B cell (primary cell): ENCODE measurements around the gene NAA60. TPM values are rescaled to one million over a fixed set of nuclear protein-coding genes. Genes with fewer than 3 reads are reported as not detected.

ENCODE experiments used
- ATAC-seq: fragments of 200-7000 bp; cut with Tn5 transposase; one replicate; pipeline ENCODE4 v1.10.0; 2021; ENCODE audit warnings: low read depth, mild to moderate bottlenecking, moderate number of reproducible peaks, moderate library complexity
- CTCF ChIA-PET: fragments of 350-600 bp; sonication (Branson Sonifier 250); formaldehyde crosslinking; loops from one replicate; lab custom pipeline; 2021; ENCODE audit warnings: antibody characterized with exemption, inconsistent platforms; lab: Charles Lee
- POLR2A ChIA-PET: fragments of 350-600 bp; sonication (Branson Sonifier 250); formaldehyde crosslinking; loops from one replicate; lab custom pipeline; 2021; ENCODE audit warnings: antibody characterized with exemption; lab: Charles Lee
- DNase-seq: peaks from one replicate; pipeline ENCODE4 v3.0.0; 2013
- H2AFZ ChIP-seq: 2 replicates; pipeline ENCODE4 v1.6.1; 2012; ENCODE audit warnings: mild to moderate bottlenecking, low read depth, low read length; ENCODE audit not compliant: insufficient read depth, poor library complexity, severe bottlenecking
- H3K27ac ChIP-seq, 2 donors: 1 replicate in 1 of 2; 2 replicates in 1 of 2; pipeline ENCODE4 v1.5.1; 2012 to 2013; ENCODE audit warnings: low read length in 2 of 2, mild to moderate bottlenecking in 2 of 2, moderate library complexity in 1 of 2
- H3K27me3 ChIP-seq, 4 experiments: fragments of 200-600 bp in 1 of 4; sonication (generic) in 1 of 4; replicated peaks in 1 of 4; 1 replicate in 2 of 4; 2 replicates in 2 of 4; pipeline versions ENCODE4 v1.6.1 to v1.7.0; 2013 to 2016; ENCODE audit warnings: low read length in 3 of 4, mild to moderate bottlenecking in 2 of 4, mixed read lengths in 1 of 4, moderate library complexity in 1 of 4; ENCODE audit not compliant: insufficient read depth in 4 of 4, control insufficient read depth in 3 of 4; ENCODE audit errors: control extremely low read depth in 1 of 4
- H3K36me3 ChIP-seq, 2 experiments: replicated peaks in 1 of 2; 1 replicate in 1 of 2; 2 replicates in 1 of 2; pipeline versions ENCODE4 v1.6.1 to v1.7.1; 2013; ENCODE audit warnings: low read length in 1 of 2; ENCODE audit not compliant: insufficient read depth in 2 of 2, control insufficient read depth in 1 of 2; ENCODE audit errors: control extremely low read depth in 1 of 2, extremely low read depth in 1 of 2
- H3K4me1 ChIP-seq, 2 donors: fragments of 200-600 bp in 1 of 2; sonication (generic) in 1 of 2; 1 replicate in 1 of 2; 2 replicates in 1 of 2; pipeline versions ENCODE4 v1.5.1 to v1.6.1; 2013 to 2017; ENCODE audit warnings: low read length in 2 of 2; ENCODE audit not compliant: control insufficient read depth in 2 of 2, insufficient read depth in 2 of 2
- H3K4me2 ChIP-seq: replicated peaks from 2 replicates; pipeline ENCODE3; 2012; ENCODE audit warnings: mild to moderate bottlenecking, low read depth, low read length; ENCODE audit not compliant: poor library complexity, severe bottlenecking
- H3K4me3 ChIP-seq, 5 experiments: fragments of 200-600 bp in 1 of 5; sonication (generic) in 1 of 5; 1 replicate in 3 of 5; 2 replicates in 2 of 5; pipeline versions ENCODE4 v1.5.1 to v1.7.0; 2011 to 2016; ENCODE audit warnings: low read length in 4 of 5, mild to moderate bottlenecking in 4 of 5, low read depth in 2 of 5, control low read depth in 1 of 5, moderate library complexity in 1 of 5; ENCODE audit not compliant: insufficient read depth in 1 of 5; ENCODE audit errors: control extremely low read depth in 1 of 5, extremely low read depth in 1 of 5
- H3K79me2 ChIP-seq: fragments of 200-600 bp; sonication (generic); one replicate; pipeline ENCODE4 v1.6.0; 2016; ENCODE audit warnings: low read length; ENCODE audit not compliant: control insufficient read depth, insufficient read depth
- H3K9ac ChIP-seq: fragments of 200-600 bp; sonication (generic); 2 replicates; pipeline ENCODE4 v1.6.1; 2017; ENCODE audit warnings: mild to moderate bottlenecking, low read length, moderate library complexity
- H3K9me3 ChIP-seq, 3 donors: one replicate each; pipeline versions ENCODE4 v1.6.1 to v1.7.1; 2013; ENCODE audit warnings: low read length in 2 of 3; ENCODE audit not compliant: control insufficient read depth in 2 of 3, insufficient read depth in 1 of 3; ENCODE audit errors: control extremely low read depth in 1 of 3
- H4K20me1 ChIP-seq: 2 replicates; pipeline ENCODE4 v1.6.0; 2012; ENCODE audit warnings: mild to moderate bottlenecking, low read length; ENCODE audit not compliant: insufficient read depth, control insufficient read depth, poor library complexity, severe bottlenecking
- H3K27ac Mint-ChIP-seq: one replicate; pipeline ENCODE4 v1.8.0; 2021; ENCODE audit warnings: mixed read lengths
- H3K27me3 Mint-ChIP-seq: one replicate; pipeline ENCODE4 v1.8.0; 2021; ENCODE audit warnings: mixed read lengths
- H3K4me1 Mint-ChIP-seq: one replicate; pipeline ENCODE4 v1.8.0; 2021; ENCODE audit warnings: mixed read lengths
- H3K4me3 Mint-ChIP-seq: one replicate; pipeline ENCODE4 v1.8.0; 2021; ENCODE audit warnings: mixed read lengths
- H3K9me3 Mint-ChIP-seq: one replicate; pipeline ENCODE4 v1.8.0; 2022; ENCODE audit warnings: mixed read lengths; ENCODE audit not compliant: insufficient read depth
- EZH2 ChIP-seq: IDR thresholded peaks from 2 replicates; pipeline ENCODE4 v1.6.1; 2012; ENCODE audit warnings: borderline replicate concordance, low read depth, mild to moderate bottlenecking, moderate library complexity, low read length; ENCODE audit not compliant: insufficient read depth, poor library complexity, severe bottlenecking
- WGBS: methylation state at CpG from one replicate; pipeline ENCODE4 v1.1.5; 2013; ENCODE audit warnings: missing lambda C conversion rate; ENCODE audit not compliant: insufficient coverage; 5-methylcytosine and 5-hydroxymethylcytosine counted together
- intact Hi-C: fragments of 100-400 bp; cut with micrococcal nuclease; formaldehyde crosslinking; loops from one replicate; pipeline ENCODE4 v1.10.0; 2022
- polyA plus RNA-seq: library from polyadenylated mRNA; depleted of rRNA; stranded (reverse); fragments of >200 nt; gene quantifications from 2 replicates; pipeline ENCODE4 v1.2.3, GENCODE V29; 2012
- total RNA-seq, 2 donors: library from RNA; stranded (reverse); fragments of 120-200 nt in 1 of 2; gene quantifications; 1 replicate in 1 of 2; 2 replicates in 1 of 2; pipeline versions ENCODE4 v1.2.3 to v1.2.4, GENCODE V29; 2013 to 2022
- TF ChIP-seq, protein P1 (sequence below): fragments of 200-600 bp; IDR thresholded peaks from one replicate; pipeline ENCODE4 v1.8.0; 2022; ENCODE audit warnings: antibody characterized with exemption, mild to moderate bottlenecking

NAA60 gene
- total and polyA plus RNA-seq, 2 donors (not counting 1 experiment from before 2014, with no cell fraction given): 50.9 to 54.3 TPM

DNA sequence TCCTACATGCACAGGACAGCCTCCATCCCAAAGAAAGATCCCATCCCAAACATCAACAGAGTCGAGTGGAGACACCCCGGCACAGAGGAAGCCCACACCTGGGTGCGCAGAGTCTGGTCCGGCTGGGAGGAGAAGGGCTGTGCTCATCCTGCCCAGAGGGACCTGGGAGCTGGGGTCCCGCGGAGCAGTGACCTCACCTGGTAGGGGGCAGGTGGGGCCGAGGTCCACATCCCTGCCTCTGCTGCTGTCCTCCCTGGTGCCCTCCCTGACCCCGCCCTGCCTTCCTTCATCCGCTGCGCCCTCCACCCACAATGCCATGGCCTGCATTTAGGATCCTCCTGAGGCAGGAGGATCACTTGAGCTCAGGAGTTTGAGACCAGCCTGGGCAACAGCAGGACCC, 48.9 kb downstream of the NAA60 start:
- intact Hi-C loops: no loop called here
- TF ChIP-seq, protein P1, sequence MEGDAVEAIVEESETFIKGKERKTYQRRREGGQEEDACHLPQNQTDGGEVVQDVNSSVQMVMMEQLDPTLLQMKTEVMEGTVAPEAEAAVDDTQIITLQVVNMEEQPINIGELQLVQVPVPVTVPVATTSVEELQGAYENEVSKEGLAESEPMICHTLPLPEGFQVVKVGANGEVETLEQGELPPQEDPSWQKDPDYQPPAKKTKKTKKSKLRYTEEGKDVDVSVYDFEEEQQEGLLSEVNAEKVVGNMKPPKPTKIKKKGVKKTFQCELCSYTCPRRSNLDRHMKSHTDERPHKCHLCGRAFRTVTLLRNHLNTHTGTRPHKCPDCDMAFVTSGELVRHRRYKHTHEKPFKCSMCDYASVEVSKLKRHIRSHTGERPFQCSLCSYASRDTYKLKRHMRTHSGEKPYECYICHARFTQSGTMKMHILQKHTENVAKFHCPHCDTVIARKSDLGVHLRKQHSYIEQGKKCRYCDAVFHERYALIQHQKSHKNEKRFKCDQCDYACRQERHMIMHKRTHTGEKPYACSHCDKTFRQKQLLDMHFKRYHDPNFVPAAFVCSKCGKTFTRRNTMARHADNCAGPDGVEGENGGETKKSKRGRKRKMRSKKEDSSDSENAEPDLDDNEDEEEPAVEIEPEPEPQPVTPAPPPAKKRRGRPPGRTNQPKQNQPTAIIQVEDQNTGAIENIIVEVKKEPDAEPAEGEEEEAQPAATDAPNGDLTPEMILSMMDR: no peak
- no peak for TF ChIP-seq EZH2
- ChIA-PET POLR2A (no interaction called here), CTCF (no interaction called here)
- Mint-ChIP-seq H3K9me3 (no peaks in the 10 kb centered on the region), H3K27me3 (no peaks in the 10 kb centered on the region), H3K4me1 (no peaks in the 10 kb centered on the region), H3K4me3 (no peak overlapping the region), H3K27ac (no peak overlapping the region)
- Histone ChIP-seq H4K20me1 (no peaks in the 10 kb centered on the region), H2AFZ (no peak overlapping the region), H3K9ac (no peak overlapping the region), H3K4me2 (no peak overlapping the region), H3K27me3 (no peaks in the 10 kb centered on the region), H3K9me3 (no peaks in the 10 kb centered on the region), H3K4me3 (no peak overlapping the region), H3K79me2 (no peaks in the 10 kb centered on the region), H3K36me3 (no peaks in the 10 kb centered on the region), H3K27ac (no peak overlapping the region), H3K4me1 (no peaks in the 10 kb centered on the region)
- 97% methylated on average over 10 of the region's 10 CpGs for WGBS
- DNase-seq: no peak
- no peak for ATAC-seq

GRCh38 chr16:3494386-3494973, 51.0 kb downstream of the NAA60 start:
- no peaks in the 10 kb centered on the region for H3K27me3 ChIP-seq
- no peak overlapping the region for H3K9ac ChIP-seq
- no peaks in the 10 kb centered on the region for H3K9me3 ChIP-seq
- no peak overlapping the region for H2AFZ ChIP-seq
- H3K4me1 ChIP-seq: no peaks in the 10 kb centered on the region
- no peak overlapping the region for H3K27ac ChIP-seq
- H4K20me1 ChIP-seq: no peaks in the 10 kb centered on the region
- DNase-seq (no peak), ATAC-seq (no peak)
- Mint-ChIP-seq H3K27ac (no peak overlapping the region), H3K4me1 (peaks cover 1% of the 10 kb centered on the region), H3K4me3 (no peak overlapping the region), H3K27me3 (no peaks in the 10 kb centered on the region), H3K9me3 (no peaks in the 10 kb centered on the region)
- H3K79me2 ChIP-seq: no peaks in the 10 kb centered on the region
- ChIA-PET POLR2A (interaction anchor here (0.6 kb wide), 1 partner anchor 758 kb away, joined by 3 read pairs; no protein-coding TSS in a partner anchor), CTCF (no interaction called here)
- no peak overlapping the region for H3K4me2 ChIP-seq
- no peaks in the 10 kb centered on the region for H3K36me3 ChIP-seq
- intact Hi-C loops: no loop called here
- H3K4me3 ChIP-seq: no peak overlapping the region
- no peak for TF ChIP-seq EZH2
- TF ChIP-seq, protein P1: no peak
- 96% methylated on average over 16 of the region's 16 CpGs for WGBS
